Karpas-422 (cell line): ENCODE data around the gene TRPV5. TPM values are rescaled to one million over a fixed set of nuclear protein-coding genes. Genes with fewer than 3 reads are reported as not detected.

Source experiments
- DNase-seq: peaks from one replicate; pipeline ENCODE4 v3.0.0-alpha.2; 2015
- H2AFZ ChIP-seq: fragments of 200-600 bp; sonication (generic); 2 replicates; pipeline ENCODE4 v1.6.1; 2014; ENCODE audit warnings: antibody characterized with exemption, low read length, mixed read lengths
- H3K27ac ChIP-seq: fragments of 200-600 bp; sonication (generic); 2 replicates; pipeline ENCODE4 v1.5.1; 2014; ENCODE audit warnings: mild to moderate bottlenecking, low read length, moderate library complexity
- H3K27me3 ChIP-seq: fragments of 200-600 bp; sonication (generic); 2 replicates; pipeline ENCODE4 v1.6.1; 2014; ENCODE audit warnings: low read length, mixed read lengths
- H3K36me3 ChIP-seq: fragments of 200-600 bp; sonication (generic); 2 replicates; pipeline ENCODE4 v1.6.1; 2014; ENCODE audit warnings: low read length, mixed read lengths; ENCODE audit not compliant: insufficient read depth
- H3K4me1 ChIP-seq: fragments of 200-600 bp; sonication (generic); 2 replicates; pipeline ENCODE4 v1.6.1; 2014; ENCODE audit warnings: mild to moderate bottlenecking, low read length, mixed read lengths
- H3K4me2 ChIP-seq: fragments of 200-600 bp; sonication (generic); 2 replicates; pipeline ENCODE4 v1.6.1; 2014; ENCODE audit warnings: low read length, low read depth, mild to moderate bottlenecking; ENCODE audit not compliant: poor library complexity, severe bottlenecking
- H3K4me3 ChIP-seq: fragments of 200-600 bp; sonication (generic); 2 replicates; pipeline ENCODE4 v1.5.1; 2014; ENCODE audit warnings: mild to moderate bottlenecking, antibody characterized with exemption, low read length, mixed read lengths
- H3K79me2 ChIP-seq: fragments of 200-600 bp; sonication (generic); 2 replicates; pipeline ENCODE4 v1.6.1; 2014; ENCODE audit warnings: mild to moderate bottlenecking, low read length, mixed read lengths
- H3K9ac ChIP-seq: fragments of 200-600 bp; sonication (generic); 2 replicates; pipeline ENCODE4 v1.6.0; 2014; ENCODE audit warnings: low read length
- H3K9me2 ChIP-seq: fragments of 200-600 bp; sonication (generic), shearing (Covaris generic); replicated peaks from 2 replicates; pipeline ENCODE4 v1.6.0; 2014; ENCODE audit warnings: mild to moderate bottlenecking, low read length, moderate library complexity; ENCODE audit not compliant: insufficient read depth
- H3K9me3 ChIP-seq: fragments of 300-700, 200-600 bp; sonication (generic); 2 replicates; pipeline ENCODE4 v1.6.1; 2014; ENCODE audit warnings: low read length, mixed read lengths
- H4K20me1 ChIP-seq: fragments of 200-600 bp; sonication (generic); 2 replicates; pipeline ENCODE4 v1.6.1; 2014; ENCODE audit warnings: mild to moderate bottlenecking, antibody characterized with exemption, low read length, low read depth; ENCODE audit not compliant: insufficient read depth
- total RNA-seq: library from RNA; depleted of rRNA; stranded (reverse); fragments of >200 nt; shearing (Covaris generic); gene quantifications from 2 replicates; pipeline ENCODE4 v1.2.3, GENCODE V29; 2014; ENCODE audit warnings: low replicate concordance

Gene TRPV5
- total RNA-seq, 1 experiment from 2014 or later: not detected

DNA sequence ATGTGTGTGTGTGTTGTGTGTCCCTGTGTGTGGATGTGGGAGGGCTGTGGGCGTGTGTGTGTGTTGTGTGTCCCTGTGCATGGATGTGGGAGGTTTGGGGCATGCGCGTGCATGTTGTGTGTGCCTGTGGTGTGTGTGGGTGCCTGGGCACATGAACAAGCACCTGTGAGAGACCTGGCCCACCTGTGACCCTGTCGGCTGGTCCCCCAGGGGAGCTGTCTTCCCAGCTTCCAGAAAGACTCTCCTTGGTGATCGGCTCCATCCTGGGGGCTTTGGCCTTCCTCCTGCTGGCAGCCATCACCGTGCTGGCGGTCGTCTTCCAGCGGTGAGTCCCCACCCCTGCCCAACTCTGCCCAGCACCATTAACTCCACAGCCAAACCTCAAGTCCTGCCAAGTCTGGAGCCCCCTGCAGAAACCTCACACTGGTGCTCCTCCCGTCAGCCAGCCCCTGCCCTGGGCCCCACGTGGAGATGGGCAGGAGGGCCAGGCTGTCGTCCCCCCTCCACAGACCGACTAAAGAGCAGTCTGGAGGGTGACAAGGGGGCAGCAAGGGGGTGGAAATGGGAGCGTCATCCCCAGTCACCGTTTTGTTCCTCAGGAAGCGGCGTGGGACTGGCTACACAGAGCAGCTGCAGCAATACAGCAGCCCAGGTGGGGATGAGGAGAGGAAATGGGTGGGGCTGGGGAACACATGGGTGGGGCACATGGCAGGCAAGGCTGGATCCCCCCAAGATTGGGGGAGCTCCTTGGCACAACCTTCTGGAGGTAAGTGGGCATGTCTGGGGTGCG lies 66.0 kb downstream of the TRPV5 start:
- H3K9me2 ChIP-seq: no peaks in the 10 kb centered on the region
- H3K79me2 ChIP-seq: no peaks in the 10 kb centered on the region
- H3K4me2 ChIP-seq: no peak overlapping the region
- H3K4me1 ChIP-seq: no peaks in the 10 kb centered on the region
- no peak overlapping the region for H3K9ac ChIP-seq
- no peak overlapping the region for H2AFZ ChIP-seq
- DNase-seq: no peak
- H3K4me3 ChIP-seq: no peak overlapping the region
- no peaks in the 10 kb centered on the region for H3K9me3 ChIP-seq
- no peaks in the 10 kb centered on the region for H3K27me3 ChIP-seq
- H3K36me3 ChIP-seq: no peaks in the 10 kb centered on the region
- H3K27ac ChIP-seq: no peak overlapping the region
- H4K20me1 ChIP-seq: no peaks in the 10 kb centered on the region

DNA sequence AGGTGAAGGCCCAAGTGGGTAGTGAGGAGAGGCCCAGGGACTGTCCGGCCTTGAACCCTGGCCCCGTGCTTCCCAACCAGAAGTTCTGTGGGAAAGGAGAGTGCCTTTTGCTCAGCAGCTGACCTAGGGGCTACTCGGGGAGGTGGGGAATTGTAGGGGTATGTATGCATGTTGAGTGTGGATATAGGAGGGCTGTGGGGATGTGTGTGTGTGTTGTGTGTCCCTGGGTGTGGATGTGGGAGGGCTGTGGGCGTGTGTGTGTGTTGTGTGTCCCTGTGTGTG lies 66.5 kb downstream of the TRPV5 start:
- Histone ChIP-seq H2AFZ (no peak overlapping the region), H3K9me3 (no peaks in the 10 kb centered on the region), H3K36me3 (no peaks in the 10 kb centered on the region), H4K20me1 (no peaks in the 10 kb centered on the region), H3K9ac (no peak overlapping the region), H3K4me2 (no peak overlapping the region), H3K27me3 (no peaks in the 10 kb centered on the region), H3K4me1 (no peaks in the 10 kb centered on the region), H3K4me3 (no peak overlapping the region), H3K79me2 (no peaks in the 10 kb centered on the region), H3K27ac (no peak overlapping the region), H3K9me2 (no peaks in the 10 kb centered on the region)
- DNase-seq: no peak

GRCh38 chr7:142866361-142867096 lies 67.0 kb downstream of the TRPV5 start:
- no peak overlapping the region for H3K27ac ChIP-seq
- no peaks in the 10 kb centered on the region for H4K20me1 ChIP-seq
- no peaks in the 10 kb centered on the region for H3K9me3 ChIP-seq
- no peaks in the 10 kb centered on the region for H3K36me3 ChIP-seq
- no peaks in the 10 kb centered on the region for H3K27me3 ChIP-seq
- DNase-seq: peak; percentile 50
- no peaks in the 10 kb centered on the region for H3K79me2 ChIP-seq
- no peaks in the 10 kb centered on the region for H3K9me2 ChIP-seq
- no peaks in the 10 kb centered on the region for H3K4me1 ChIP-seq
- H2AFZ ChIP-seq: no peak overlapping the region
- no peak overlapping the region for H3K4me2 ChIP-seq
- H3K9ac ChIP-seq: no peak overlapping the region
- H3K4me3 ChIP-seq: no peak overlapping the region

DNA sequence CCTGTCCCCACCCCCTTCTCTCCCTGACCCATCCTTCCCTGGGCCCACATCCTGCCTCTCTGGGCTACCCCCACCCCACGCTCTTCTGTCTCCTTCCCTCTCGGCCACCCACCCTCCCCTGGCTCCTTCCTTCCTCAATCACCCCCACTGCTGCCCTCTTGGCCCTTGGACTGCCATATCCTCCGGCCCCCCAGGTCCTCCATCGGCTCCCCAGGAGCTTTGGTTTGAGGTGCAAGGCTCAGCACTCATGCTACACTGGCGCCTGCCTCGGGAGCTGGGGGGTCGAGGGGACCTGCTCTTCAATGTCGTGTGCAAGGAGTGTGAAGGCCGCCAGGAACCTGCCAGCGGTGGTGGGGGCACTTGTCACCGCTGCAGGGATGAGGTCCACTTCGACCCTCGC lies 67.8 kb downstream of the TRPV5 start:
- Histone ChIP-seq H3K4me3 (no peak overlapping the region), H3K9me3 (no peaks in the 10 kb centered on the region), H3K4me2 (no peak overlapping the region), H3K9me2 (no peaks in the 10 kb centered on the region), H4K20me1 (no peaks in the 10 kb centered on the region), H2AFZ (no peak overlapping the region), H3K4me1 (no peaks in the 10 kb centered on the region), H3K27ac (no peak overlapping the region), H3K79me2 (no peaks in the 10 kb centered on the region), H3K27me3 (no peaks in the 10 kb centered on the region), H3K9ac (no peak overlapping the region), H3K36me3 (no peaks in the 10 kb centered on the region)
- no peak for DNase-seq

- Histone ChIP-seq H3K27me3 (no peaks in the 10 kb centered on the region), H3K4me3 (no peak overlapping the region), H3K9ac (no peak overlapping the region), H3K9me3 (no peaks in the 10 kb centered on the region), H3K27ac (no peak overlapping the region), H3K4me1 (no peaks in the 10 kb centered on the region), H3K79me2 (no peaks in the 10 kb centered on the region), H2AFZ (no peak overlapping the region), H3K9me2 (no peaks in the 10 kb centered on the region), H3K4me2 (no peak overlapping the region), H4K20me1 (no peaks in the 10 kb centered on the region), H3K36me3 (no peaks in the 10 kb centered on the region)
- DNase-seq: no peak
Observed at GRCh38 chr7:142864980-142865747, 68.4 kb downstream of the TRPV5 start.

- Histone ChIP-seq H3K9ac (no peak overlapping the region), H3K27me3 (no peaks in the 10 kb centered on the region), H3K4me1 (no peaks in the 10 kb centered on the region), H3K79me2 (no peaks in the 10 kb centered on the region), H4K20me1 (no peaks in the 10 kb centered on the region), H3K4me3 (no peak overlapping the region), H3K9me3 (no peaks in the 10 kb centered on the region), H2AFZ (no peak overlapping the region), H3K9me2 (no peaks in the 10 kb centered on the region), H3K27ac (no peak overlapping the region), H3K4me2 (no peak overlapping the region), H3K36me3 (no peaks in the 10 kb centered on the region)
- no peak for DNase-seq
Observed at GRCh38 chr7:142863891-142864685, 69.5 kb downstream of the TRPV5 start.

DNA sequence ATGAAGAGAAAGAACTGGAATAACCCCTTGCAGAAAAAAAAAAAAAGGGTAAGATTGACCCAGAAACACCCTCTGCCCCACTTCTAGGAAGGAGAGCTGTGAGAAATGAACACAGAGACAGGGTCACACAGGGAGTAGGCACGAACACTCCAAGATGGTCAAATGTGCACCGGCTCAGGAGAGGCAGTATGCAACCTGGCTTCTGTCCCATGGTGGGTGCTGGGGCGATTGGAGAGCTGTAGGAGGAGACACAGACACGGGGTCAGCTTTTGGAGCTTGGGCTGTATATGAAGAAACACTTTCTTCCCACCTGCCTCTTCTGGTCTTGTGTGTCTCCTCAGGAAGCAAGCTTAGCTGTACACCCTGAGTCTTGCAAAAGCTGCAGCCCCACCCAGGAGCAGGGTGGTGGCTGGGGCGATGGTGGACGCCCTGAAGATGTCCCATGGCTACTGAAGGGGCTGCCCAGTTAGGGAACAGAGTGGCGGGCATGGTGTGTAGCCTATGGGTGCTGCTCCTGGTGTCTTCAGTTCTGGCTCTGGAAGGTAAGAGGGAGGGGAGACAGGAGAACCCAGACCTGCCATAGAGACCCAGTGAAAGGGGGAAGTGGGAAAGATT lies 70.7 kb downstream of the TRPV5 start:
- Histone ChIP-seq H4K20me1 (no peaks in the 10 kb centered on the region), H3K9ac (no peak overlapping the region), H3K4me2 (no peak overlapping the region), H3K79me2 (no peaks in the 10 kb centered on the region), H2AFZ (no peak overlapping the region), H3K4me3 (no peak overlapping the region), H3K9me2 (no peaks in the 10 kb centered on the region), H3K36me3 (no peaks in the 10 kb centered on the region), H3K27me3 (no peaks in the 10 kb centered on the region), H3K4me1 (no peaks in the 10 kb centered on the region), H3K27ac (no peak overlapping the region), H3K9me3 (no peaks in the 10 kb centered on the region)
- no peak for DNase-seq
